ENCODE data around the gene KIF16B.

KIF16B gene

DNA sequence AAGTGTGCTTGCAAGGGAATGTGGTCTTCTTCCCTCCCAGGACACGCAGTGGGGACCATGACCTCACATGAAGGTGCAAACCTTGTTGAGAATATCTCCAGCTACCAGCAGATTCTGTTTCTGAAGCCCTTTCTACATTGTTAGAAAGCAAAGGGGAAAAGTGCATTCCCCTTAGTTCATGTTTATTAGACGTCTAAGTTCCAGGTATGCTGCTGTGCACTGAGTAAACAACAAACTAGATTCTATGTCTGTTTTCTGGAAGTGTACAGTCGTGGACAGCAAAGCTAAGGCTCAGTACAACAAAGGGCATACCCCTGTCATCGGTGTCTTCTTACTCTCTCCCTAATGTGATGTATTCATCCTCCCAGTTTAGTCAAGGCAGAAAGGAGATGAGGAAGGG lies 178.5 kb downstream of the KIF16B start:
- DNase-seq (ENCODE audit: low spot score), result no peak

GRCh38 chr20:16393836-16394235 lies 179.4 kb downstream of the KIF16B start:
- no peak for DNase-seq (ENCODE audit: low spot score)

- DNase-seq (ENCODE audit: low spot score), result no peak
Measured at GRCh38 chr20:16393297-16393696, 180.0 kb downstream of the KIF16B start.

GRCh38 chr20:16392346-16392745 lies 180.9 kb downstream of the KIF16B start:
- DNase-seq (ENCODE audit: low spot score), result no peak

DNA sequence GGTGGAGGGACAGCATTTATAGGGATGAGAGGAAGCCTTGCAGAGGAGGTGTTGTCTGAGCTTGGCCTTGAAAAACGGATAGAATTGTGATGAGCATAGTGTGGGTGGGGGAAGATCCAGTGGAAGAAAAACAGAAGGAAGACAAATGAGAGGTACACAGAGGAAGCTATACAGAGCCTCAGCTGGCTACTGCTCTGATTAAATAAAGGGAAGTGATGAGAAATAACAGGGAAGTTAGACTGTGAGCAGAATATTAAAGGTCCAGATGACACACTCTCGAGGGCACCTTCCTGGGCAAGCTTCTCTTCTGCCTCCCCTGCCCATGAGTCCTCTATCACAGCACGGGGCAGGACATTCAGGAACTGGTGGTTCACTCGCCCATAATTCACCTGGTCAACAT lies 182.3 kb downstream of the KIF16B start:
- no peak for DNase-seq (ENCODE audit: low spot score)

DNA sequence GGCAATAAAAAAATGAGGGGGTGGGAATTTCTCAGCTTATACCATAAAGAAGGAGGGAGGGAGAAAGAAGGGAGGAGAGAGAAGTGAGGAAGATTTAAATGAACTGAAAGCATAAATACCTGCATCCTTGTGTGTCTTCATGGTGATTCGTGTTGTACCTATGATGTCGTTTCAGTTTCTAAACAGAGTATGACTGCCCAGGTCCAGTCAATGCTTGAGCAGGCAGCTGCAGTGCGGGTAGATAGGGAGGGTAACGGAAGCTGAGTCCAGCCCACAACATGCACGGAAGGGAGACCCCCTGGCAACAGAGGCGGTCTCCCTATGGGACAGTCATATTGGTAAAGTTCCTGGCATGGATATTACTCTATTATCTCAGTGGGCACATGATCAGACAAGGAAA lies 184.5 kb downstream of the KIF16B start:
- no peak for DNase-seq (ENCODE audit: low spot score)

DNA sequence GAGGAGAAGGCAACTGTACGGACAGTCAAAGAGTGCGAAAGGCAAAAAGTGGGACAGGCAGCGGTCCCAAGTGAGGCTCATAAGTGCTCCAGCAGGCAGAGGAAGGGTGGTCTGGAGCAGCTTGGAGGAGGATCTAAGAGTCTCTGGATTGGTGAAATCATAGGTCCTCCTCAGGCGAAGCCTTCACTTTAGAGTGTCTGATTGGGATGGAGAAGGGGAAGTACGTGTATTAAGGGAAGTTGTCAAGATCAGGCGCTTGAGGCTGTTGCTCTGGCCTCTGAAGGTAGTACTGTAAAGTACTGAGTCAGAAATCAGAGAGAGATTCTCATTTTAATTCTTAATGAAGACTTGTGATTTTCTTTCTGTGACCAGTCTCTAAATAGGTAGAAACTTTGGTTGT lies 185.6 kb downstream of the KIF16B start:
- no peak for DNase-seq (ENCODE audit: low spot score)

- no peak for DNase-seq (ENCODE audit: low spot score)
Measured at GRCh38 chr20:16385891-16386290, 187.4 kb downstream of the KIF16B start.

- DNase-seq (ENCODE audit: low spot score), result no peak
Measured at GRCh38 chr20:16385462-16385861, 187.8 kb downstream of the KIF16B start.

- DNase-seq (ENCODE audit: low spot score), result no peak
Measured at GRCh38 chr20:16381444-16381843, 191.8 kb downstream of the KIF16B start.

- no peak for DNase-seq (ENCODE audit: low spot score)
Measured at GRCh38 chr20:16378712-16379370, 194.4 kb downstream of the KIF16B start.

DNA sequence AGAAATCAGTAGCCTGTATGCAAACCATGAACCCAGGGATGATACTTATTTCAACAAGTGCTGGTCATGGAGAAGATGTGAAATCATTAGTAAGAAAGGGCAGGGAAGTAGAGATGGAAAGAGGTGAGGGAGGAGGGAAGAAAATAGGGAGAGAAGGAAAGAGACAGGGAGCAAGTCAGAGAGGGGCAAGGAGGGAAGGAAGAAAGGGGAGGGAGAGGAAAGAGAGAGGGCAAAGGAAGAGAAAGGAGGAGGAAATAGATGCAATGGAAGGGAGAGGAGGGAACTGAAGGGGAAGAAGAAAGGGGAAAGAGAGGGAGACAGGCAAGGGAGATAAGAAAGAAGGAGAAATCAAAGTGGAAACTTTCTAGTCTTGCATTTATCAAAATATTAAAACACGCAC lies 195.1 kb downstream of the KIF16B start:
- no peak for DNase-seq (ENCODE audit: low spot score)

DNA sequence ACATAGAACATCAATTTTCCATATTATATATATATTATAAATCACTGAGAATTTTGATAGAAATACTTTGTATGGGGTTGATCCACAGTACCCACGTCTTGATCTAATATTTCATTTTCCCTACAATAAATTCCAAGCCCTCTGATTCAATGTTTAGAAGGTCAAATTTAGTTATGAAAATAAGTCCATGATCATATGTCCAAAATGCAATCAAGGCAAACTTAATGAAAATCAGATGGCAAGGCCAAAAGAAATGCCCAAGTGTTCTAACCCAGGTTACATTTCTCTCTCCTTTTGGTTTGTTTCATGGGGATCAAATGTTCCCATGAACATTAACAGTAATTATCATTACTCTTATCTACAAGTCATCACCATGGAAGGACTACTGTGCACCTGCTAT lies 203.8 kb downstream of the KIF16B start:
- DNase-seq (ENCODE audit: low spot score), result no peak

GRCh38 chr20:16368645-16369292 lies 204.5 kb downstream of the KIF16B start:
- no peak for DNase-seq (ENCODE audit: low spot score)

DNA sequence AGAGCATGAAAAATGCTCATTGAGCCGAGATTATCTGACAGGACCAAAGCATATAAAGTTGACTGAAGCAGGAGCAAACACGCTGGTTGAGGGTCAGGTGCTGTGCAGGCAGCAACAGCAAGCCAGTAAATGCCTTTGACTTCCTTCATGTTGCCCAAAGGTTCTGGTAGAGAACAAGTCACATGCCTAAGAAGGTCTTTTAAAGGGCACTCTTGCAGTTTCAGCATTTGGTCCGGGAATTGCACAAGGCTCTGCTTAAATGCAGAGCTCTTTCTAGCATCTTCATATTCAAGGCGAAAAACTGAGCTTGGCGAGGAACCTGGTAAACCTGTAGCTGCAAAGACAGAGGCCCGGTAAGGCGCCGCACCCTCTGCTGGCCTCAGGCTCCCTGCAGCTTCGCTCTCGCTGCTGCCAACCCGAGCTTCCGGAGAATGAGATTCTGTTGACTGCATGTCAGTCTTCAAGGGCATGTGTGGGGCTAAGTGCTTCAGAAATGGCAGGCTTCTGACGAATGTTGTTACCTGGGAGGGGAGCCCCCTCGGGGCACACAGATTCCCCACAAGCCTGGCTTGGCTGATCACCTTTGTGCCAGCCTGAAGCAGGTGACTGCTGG lies 205.2 kb downstream of the KIF16B start:
- DNase-seq (ENCODE audit: low spot score), result no peak

DNA sequence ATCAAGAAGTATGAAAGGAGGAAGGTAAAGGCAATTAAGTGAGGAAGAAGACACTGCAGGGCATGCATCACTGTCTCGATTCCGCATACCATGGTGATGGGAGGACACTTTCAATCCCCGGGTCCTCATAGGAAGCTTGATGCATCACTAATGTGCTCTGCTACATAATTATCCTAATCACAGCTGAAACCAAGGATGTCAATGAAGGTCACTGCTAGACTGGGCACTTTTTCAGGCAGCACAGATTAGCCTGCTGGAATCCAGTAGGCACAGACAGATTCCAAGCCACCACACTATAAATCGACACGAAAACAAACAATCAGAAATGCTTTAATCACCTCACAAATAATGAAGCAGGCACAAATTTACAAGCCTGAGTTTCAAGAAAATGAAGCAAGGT lies 206.7 kb downstream of the KIF16B start:
- DNase-seq (ENCODE audit: low spot score), result no peak

- DNase-seq (ENCODE audit: low spot score), result no peak
Measured at GRCh38 chr20:16364320-16364687, 208.9 kb downstream of the KIF16B start.

GRCh38 chr20:16363506-16364319 lies 209.5 kb downstream of the KIF16B start:
- no peak for DNase-seq (ENCODE audit: low spot score)

DNA sequence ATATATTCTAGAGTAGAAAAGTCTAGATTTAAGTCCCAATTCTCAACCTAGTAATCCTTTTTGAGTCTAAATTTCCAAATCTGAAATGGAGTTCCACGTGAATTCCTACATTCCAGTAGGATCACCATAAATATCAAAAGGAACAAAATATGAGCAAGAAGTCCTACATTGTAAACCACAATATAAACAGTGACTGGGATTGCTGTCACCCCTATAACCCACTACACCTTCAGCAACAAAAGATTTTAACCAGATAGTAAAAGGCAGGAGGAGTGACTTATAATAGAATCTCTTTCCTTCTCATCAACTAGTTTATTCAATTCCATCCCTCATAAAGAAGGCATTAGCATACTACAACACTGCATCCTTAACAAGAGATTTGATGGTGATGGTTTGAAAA lies 210.6 kb downstream of the KIF16B start:
- no peak for DNase-seq (ENCODE audit: low spot score)

- no peak for DNase-seq (ENCODE audit: low spot score)
Measured at GRCh38 chr20:16360668-16361067, 212.6 kb downstream of the KIF16B start.

DNA sequence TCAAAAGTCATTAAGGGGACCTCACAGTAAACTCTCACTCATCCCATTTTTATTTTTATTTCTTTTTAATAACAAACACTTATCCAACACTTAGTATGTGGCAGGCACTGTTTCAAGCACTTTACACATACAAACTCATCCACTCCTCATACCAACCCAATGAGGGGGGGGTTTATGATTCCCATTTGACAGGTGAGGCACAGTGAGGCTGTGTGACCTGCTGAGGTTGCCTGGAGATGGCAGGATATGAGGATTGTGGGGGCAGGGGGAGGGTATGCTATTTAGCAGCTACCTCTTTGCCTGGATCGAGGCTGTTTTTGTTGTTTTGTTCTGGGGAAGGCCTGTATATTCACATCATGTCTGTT lies 219.8 kb downstream of the KIF16B start:
- DNase-seq (ENCODE audit: low spot score), result no peak

GRCh38 chr20:16352751-16353416 lies 220.4 kb downstream of the KIF16B start:
- no peak for DNase-seq (ENCODE audit: low spot score)

Data from kidney capillary endothelial cell (primary cell).